Measurements from ENCODE around the gene FAM227B. TPM values are rescaled to one million over a fixed set of nuclear protein-coding genes. Genes with fewer than 3 reads are reported as not detected.

Gene FAM227B
- total RNA-seq, 4 donors from 2014 or later, result 3.3 to 9.2 (median 6.6) TPM

- intact Hi-C loops (cut with DNase I; ENCODE audit: low total_unique reads), result no loop called here
- no peak for TF ChIP-seq POLR2A (IDR thresholded peaks at IDR 0.05)
- no peaks in the 10 kb centered on the region for H3K27me3 ChIP-seq
- H3K9me3 ChIP-seq, result no peaks in the 10 kb centered on the region
- peaks cover 0 to 7% (median 1%) of the 10 kb centered on the region in 4 donors for H3K4me1 ChIP-seq
- DNase-seq, result no peak
- in situ Hi-C loops (cut with MboI; ENCODE audit: low pct_ligation_motif_present in 1 of 4, low pct_unique_long_range_greater_than_20kb in 1 of 4, low sequenced_read_pairs in 3 of 4), result no loop called here
- peaks cover 0 to 8% (median 0%) of the 10 kb centered on the region in 4 donors for H3K36me3 ChIP-seq
- H3K27ac ChIP-seq, result no peak overlapping the region
- H3K4me3 ChIP-seq, result no peak overlapping the region
- WGBS, 2 donors (ENCODE audit: low coverage in 1 of 2), result 63 to 82% methylated on average over 1 of the region's 1 CpG
Measured at GRCh38 chr15:49320351-49320750, 300.3 kb downstream of the FAM227B start.

- peaks cover 0 to 8% (median 0%) of the 10 kb centered on the region in 4 donors for H3K36me3 ChIP-seq
- H3K9me3 ChIP-seq, result no peaks in the 10 kb centered on the region
- no peak for TF ChIP-seq CTCF (IDR thresholded peaks at IDR 0.05)
- no peak for TF ChIP-seq EP300 (IDR thresholded peaks at IDR 0.05; ENCODE audit: low read depth)
- TF ChIP-seq POLR2A (IDR thresholded peaks at IDR 0.05), result no peak
- TF ChIP-seq POLR2AphosphoS5 (IDR thresholded peaks at IDR 0.05), result no peak
- no peak overlapping the region for H3K27ac ChIP-seq
- no peaks in the 10 kb centered on the region for H3K27me3 ChIP-seq
- DNase-seq, result no peak
- 68% methylated on average over 2 of the region's 2 CpGs; no CpG with 5 or more reads in 1 of the 2 donors for WGBS, 2 donors (ENCODE audit: low coverage in 1 of 2)
- no peak overlapping the region for H3K4me3 ChIP-seq
- intact Hi-C loops (cut with DNase I; ENCODE audit: low total_unique reads), result no loop called here
- in situ Hi-C loops (cut with MboI; ENCODE audit: low pct_ligation_motif_present in 1 of 4, low pct_unique_long_range_greater_than_20kb in 1 of 4, low sequenced_read_pairs in 3 of 4), result no loop called here
- H3K4me1 ChIP-seq, result peaks cover 0 to 15% (median 4%) of the 10 kb centered on the region in 4 donors
Measured at GRCh38 chr15:49315391-49315823, 305.2 kb downstream of the FAM227B start.

GRCh38 chr15:49314716-49315115 is 305.9 kb downstream of the FAM227B start:
- 78% methylated on average over 1 of the region's 1 CpG; no CpG with 5 or more reads in 1 of the 2 donors for WGBS, 2 donors (ENCODE audit: low coverage in 1 of 2)
- no peak for TF ChIP-seq POLR2AphosphoS5 (IDR thresholded peaks at IDR 0.05)
- in situ Hi-C loops (cut with MboI; ENCODE audit: low pct_ligation_motif_present in 1 of 4, low pct_unique_long_range_greater_than_20kb in 1 of 4, low sequenced_read_pairs in 3 of 4) (no loop called here), intact Hi-C loops (cut with DNase I; ENCODE audit: low total_unique reads) (no loop called here)
- Histone ChIP-seq H3K36me3 (peaks cover 0 to 3% (median 0%) of the 10 kb centered on the region in 4 donors), H3K27me3 (no peaks in the 10 kb centered on the region), H3K4me3 (no peak overlapping the region), H3K9me3 (no peaks in the 10 kb centered on the region), H3K27ac (no peak overlapping the region), H3K4me1 (peaks cover 0 to 9% (median 4%) of the 10 kb centered on the region in 4 donors)
- DNase-seq, result no peak

GRCh38 chr15:49313650-49314049 is 307.0 kb downstream of the FAM227B start:
- TF ChIP-seq EP300 (IDR thresholded peaks at IDR 0.05; ENCODE audit: low read depth), result no peak
- 100% methylated on average over 1 of the region's 1 CpG for WGBS, 2 donors (ENCODE audit: low coverage in 1 of 2)
- in situ Hi-C loops (cut with MboI; ENCODE audit: low pct_ligation_motif_present in 1 of 4, low pct_unique_long_range_greater_than_20kb in 1 of 4, low sequenced_read_pairs in 3 of 4) (no loop called here), intact Hi-C loops (cut with DNase I; ENCODE audit: low total_unique reads) (no loop called here)
- DNase-seq, result no peak
- no peaks in the 10 kb centered on the region for H3K9me3 ChIP-seq
- no peak overlapping the region for H3K4me3 ChIP-seq
- H3K4me1 ChIP-seq, result peaks cover 0 to 8% (median 4%) of the 10 kb centered on the region in 4 donors
- H3K36me3 ChIP-seq, result no peaks in the 10 kb centered on the region
- H3K27me3 ChIP-seq, result no peaks in the 10 kb centered on the region
- H3K27ac ChIP-seq, result no peak overlapping the region

- intact Hi-C loops (cut with DNase I; ENCODE audit: low total_unique reads), result no loop called here
- in situ Hi-C loops (cut with MboI; ENCODE audit: low pct_ligation_motif_present in 1 of 4, low pct_unique_long_range_greater_than_20kb in 1 of 4, low sequenced_read_pairs in 3 of 4), result no loop called here
- H3K9me3 ChIP-seq, result no peaks in the 10 kb centered on the region
Measured at GRCh38 chr15:49309889-49310288, 310.7 kb downstream of the FAM227B start.

More at GRCh38 chr15:49309889-49310288, 310.7 kb downstream of the FAM227B start:
- TF ChIP-seq CTCF (IDR thresholded peaks at IDR 0.05) (no peak), EP300 (IDR thresholded peaks at IDR 0.05; ENCODE audit: low read depth) (no peak)
- H3K4me1 ChIP-seq, result peaks cover 0 to 8% (median 4%) of the 10 kb centered on the region in 4 donors
- no peak overlapping the region for H3K4me3 ChIP-seq
- peaks cover 0 to 7% (median 0%) of the 10 kb centered on the region in 4 donors for H3K36me3 ChIP-seq
- no peak for DNase-seq
- H3K27me3 ChIP-seq, result no peaks in the 10 kb centered on the region
- H3K27ac ChIP-seq, result no peak overlapping the region
